Germinal center (tissue), 1 donor: ENCODE data around the gene INTS1.
A peak's percentile ranks its signal among the peaks of the same experiment; 100 is the strongest.
"Not testable (repeated sequence)": the region's sequence is repeated elsewhere in the genome, so short reads cannot be mapped to it uniquely, and the experiment has no call there.

Experiments
- DNase-seq: peaks from one replicate; pipeline ENCODE4 v3.0.0; 2012; ENCODE audit warnings: mixed read lengths, low spot score

INTS1 gene

GRCh38 chr7:1445341-1445740 is 58.8 kb downstream of the INTS1 start:
- no peak for DNase-seq

- DNase-seq: no peak
These were observed 59.3 kb downstream of the INTS1 start for GRCh38 chr7:1444925-1445322.

- no peak for DNase-seq
These were observed 59.8 kb downstream of the INTS1 start for GRCh38 chr7:1444214-1444924.

GRCh38 chr7:1443587-1444200 is 60.5 kb downstream of the INTS1 start:
- DNase-seq: not testable (repeated sequence)

GRCh38 chr7:1442355-1443124 is 61.6 kb downstream of the INTS1 start:
- DNase-seq: no peak

GRCh38 chr7:1441615-1442354 is 62.4 kb downstream of the INTS1 start:
- DNase-seq: no peak

GRCh38 chr7:1440620-1441019 is 63.6 kb downstream of the INTS1 start:
- DNase-seq: no peak

- DNase-seq: no peak
These were observed 64.5 kb downstream of the INTS1 start for GRCh38 chr7:1439373-1440363.

- no peak for DNase-seq
These were observed 65.4 kb downstream of the INTS1 start for GRCh38 chr7:1438821-1439220.

GRCh38 chr7:1438208-1438607 is 66.0 kb downstream of the INTS1 start:
- DNase-seq: no peak

- no peak for DNase-seq
These were observed 66.9 kb downstream of the INTS1 start for GRCh38 chr7:1437155-1437880.

GRCh38 chr7:1436608-1437007 is 67.6 kb downstream of the INTS1 start:
- no peak for DNase-seq

- no peak for DNase-seq
These were observed 69.1 kb downstream of the INTS1 start for GRCh38 chr7:1434891-1435670.

GRCh38 chr7:1434165-1434718 is 69.9 kb downstream of the INTS1 start:
- no peak for DNase-seq

- DNase-seq: no peak
These were observed 70.9 kb downstream of the INTS1 start for GRCh38 chr7:1433128-1433920.

- DNase-seq: peak; percentile 76
These were observed 71.6 kb downstream of the INTS1 start for GRCh38 chr7:1432411-1433082.

GRCh38 chr7:1431634-1432380 is 72.4 kb downstream of the INTS1 start:
- no peak for DNase-seq
